GM18520 (cell line): ENCODE data around the gene PROZ.

Source experiments
- ATAC-seq: cut with Tn5 transposase; IDR thresholded peaks from one replicate; pipeline ENCODE4 v1.9.1; 2021; ENCODE audit not compliant: unreplicated experiment

Gene PROZ

GRCh38 chr13:113171250-113172125 lies 13.0 kb downstream of the PROZ start:
- no peak for ATAC-seq

- ATAC-seq: no peak
These were observed 14.0 kb downstream of the PROZ start for GRCh38 chr13:113172419-113172926.

GRCh38 chr13:113176280-113176679 lies 17.8 kb downstream of the PROZ start:
- no peak for ATAC-seq

GRCh38 chr13:113176822-113177221 lies 18.4 kb downstream of the PROZ start:
- no peak for ATAC-seq

- no peak for ATAC-seq
These were observed 19.8 kb downstream of the PROZ start for GRCh38 chr13:113178070-113178895.

DNA sequence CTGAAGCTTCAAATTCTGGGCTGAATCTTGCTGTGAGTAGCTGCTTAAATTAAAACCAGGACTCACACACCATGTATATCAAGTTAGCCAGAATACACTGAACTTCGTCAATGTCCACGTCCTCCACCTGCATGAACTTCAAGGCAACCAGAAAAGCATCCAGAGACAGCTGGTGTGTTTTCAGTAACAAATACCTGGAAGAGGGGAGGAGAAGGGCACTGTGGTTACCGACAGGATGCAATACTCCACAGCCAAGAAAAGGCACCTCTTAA lies 20.4 kb downstream of the PROZ start:
- ATAC-seq: no peak

- no peak for ATAC-seq
These were observed 21.2 kb downstream of the PROZ start for GRCh38 chr13:113179374-113180230.

- ATAC-seq: no peak
These were observed 23.6 kb downstream of the PROZ start for GRCh38 chr13:113182046-113182445.

DNA sequence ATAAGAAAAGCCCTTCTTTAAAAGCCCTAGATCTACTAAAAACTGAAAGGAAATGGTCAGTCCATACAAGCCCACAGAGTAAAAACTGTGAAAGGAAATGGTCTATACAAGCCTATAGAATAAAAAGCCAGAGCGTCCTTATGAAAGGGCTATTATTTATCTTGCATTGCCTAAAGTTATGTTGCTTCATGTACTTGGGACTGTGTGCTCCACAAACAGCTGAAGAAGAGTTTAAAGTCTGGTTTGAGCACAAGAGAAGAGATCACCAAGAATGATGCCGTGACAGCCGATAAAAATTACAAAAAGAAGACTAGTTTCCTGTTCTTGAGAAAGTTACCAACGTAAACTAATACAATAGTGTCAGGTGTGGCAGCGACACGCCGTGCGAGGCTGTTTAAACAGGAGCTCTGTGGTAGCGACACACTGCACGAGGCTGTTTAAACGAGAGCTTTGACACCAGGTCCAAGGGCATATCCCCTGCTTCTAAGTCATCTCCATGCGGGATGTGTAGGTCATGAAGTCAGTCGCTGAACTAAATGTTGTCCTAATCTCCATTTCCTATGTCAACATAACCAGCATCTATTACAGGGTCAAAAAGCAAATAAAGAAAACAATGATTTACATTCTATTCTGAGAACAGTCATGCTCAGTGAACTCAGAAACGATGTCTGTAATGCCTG lies 25.1 kb downstream of the PROZ start:
- ATAC-seq: no peak

GRCh38 chr13:113184568-113185440 lies 26.4 kb downstream of the PROZ start:
- ATAC-seq: no peak

DNA sequence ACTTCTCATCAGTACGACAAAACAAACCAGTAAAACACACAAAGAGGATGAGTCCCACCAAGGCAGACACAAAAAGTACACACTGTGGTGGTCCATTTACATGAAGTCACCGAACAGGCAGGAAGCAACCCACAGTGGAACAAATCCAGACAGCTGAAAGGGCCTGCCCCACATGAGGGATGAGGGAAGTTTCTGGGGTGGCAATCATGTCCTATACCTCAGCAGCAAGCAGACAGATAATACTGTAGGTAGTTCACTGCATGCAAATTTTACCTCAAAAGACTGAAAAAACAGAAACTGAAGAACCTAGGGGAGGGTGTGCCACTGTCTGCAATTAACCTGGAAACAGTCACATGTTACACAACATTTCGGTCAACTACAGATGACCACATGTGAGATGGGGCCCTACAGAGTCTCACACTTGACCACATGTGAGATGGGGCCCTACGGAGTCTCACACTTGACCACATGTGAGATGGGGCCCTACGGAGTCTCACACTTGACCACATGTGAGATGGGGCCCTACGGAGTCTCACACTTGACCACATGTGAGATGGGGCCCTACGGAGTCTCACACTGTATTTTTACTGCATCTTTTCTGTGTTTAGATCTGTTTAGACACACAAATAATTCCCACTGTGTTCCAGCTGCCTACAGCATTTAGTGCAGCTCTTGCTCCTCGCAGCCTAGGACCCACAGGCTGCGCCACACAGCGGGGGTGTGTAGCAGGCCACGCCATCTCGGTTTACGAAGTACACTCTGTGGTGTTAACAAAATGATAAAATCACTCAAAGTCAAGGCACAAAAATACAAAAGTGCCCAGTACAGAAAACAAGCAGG lies 27.8 kb downstream of the PROZ start:
- ATAC-seq: peak; percentile 89

GRCh38 chr13:113187263-113187669 lies 28.8 kb downstream of the PROZ start:
- no peak for ATAC-seq

DNA sequence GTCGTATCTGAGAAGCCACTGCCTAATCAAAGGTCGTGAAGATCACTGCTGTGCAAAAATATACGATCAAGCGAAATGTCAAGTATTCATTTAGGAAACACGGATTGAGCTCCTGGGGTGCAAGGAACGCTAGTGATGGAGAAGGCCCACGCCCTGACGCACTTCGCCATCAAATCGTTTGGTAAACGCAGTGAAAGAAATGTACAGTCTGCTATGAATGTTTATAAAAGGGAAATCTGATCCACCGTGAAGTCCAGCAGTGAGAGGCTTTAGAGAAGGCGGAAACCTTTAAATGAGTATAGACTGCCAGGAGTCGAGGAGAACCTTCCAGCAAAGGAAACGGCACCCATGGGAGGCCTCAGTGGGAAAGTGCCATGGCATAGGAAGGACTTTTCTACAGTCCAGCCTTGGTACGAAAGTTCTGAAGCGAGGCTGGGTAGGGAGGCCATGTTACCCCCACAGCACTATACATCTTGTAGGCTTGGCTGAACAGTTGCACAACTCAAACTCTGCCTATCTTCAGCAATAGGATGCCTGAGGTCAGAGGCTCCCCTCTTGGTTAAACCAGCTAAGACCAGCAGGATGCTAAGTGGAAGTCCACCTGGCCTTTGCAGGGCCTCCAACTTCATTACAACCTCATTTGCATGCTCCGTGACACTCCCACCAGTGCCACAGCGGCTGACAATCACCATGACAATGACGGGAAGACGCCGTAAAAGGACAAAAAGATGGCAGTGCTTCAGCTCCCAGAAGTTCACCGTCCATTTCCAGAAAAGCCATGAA lies 29.6 kb downstream of the PROZ start:
- ATAC-seq: no peak

DNA sequence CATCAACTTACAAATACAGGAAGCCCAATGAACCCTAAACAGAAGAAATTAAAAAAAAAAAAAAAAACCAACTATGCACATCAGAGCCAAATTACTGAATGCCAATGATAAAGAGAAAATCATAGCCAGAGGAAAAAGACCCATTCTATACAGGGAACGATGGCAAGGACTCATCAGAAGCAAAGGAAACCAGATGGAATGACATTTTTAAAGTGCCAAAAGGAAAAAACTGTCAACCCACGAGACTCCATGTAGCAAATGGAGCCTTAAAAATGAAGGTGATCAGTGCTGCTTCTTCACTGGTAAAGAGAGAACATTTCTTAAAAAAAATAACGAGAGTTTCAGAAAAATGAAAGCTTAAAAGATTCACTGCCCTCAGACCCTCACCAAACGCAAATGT lies 31.7 kb downstream of the PROZ start:
- ATAC-seq: no peak

DNA sequence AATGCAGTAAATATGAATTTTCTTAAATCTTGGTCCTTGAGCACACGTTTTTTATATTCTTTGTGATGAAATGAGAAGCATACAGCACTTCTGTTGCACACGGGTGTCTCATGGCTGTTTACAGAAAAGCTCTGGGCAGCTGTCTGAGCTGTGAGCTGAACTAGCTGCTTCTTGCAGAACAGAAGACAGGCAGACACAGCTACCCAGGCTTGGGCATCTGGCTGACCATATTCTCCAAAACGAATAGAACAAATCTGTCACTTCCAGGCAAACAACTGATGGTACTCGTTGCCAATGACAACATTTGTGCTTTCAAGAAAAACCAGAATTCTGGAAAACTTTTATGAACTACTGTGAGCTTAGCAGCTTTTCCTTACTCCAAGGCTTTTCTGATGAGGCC lies 33.8 kb downstream of the PROZ start:
- ATAC-seq: no peak

GRCh38 chr13:113192902-113193301 lies 34.5 kb downstream of the PROZ start:
- ATAC-seq: no peak

- ATAC-seq: no peak
These were observed 36.9 kb downstream of the PROZ start for GRCh38 chr13:113195360-113195759.
